ENCODE results near the gene PTPDC1.
A peak's percentile ranks its signal among the peaks of the same experiment; 100 is the strongest.

PTPDC1 gene, protein sequence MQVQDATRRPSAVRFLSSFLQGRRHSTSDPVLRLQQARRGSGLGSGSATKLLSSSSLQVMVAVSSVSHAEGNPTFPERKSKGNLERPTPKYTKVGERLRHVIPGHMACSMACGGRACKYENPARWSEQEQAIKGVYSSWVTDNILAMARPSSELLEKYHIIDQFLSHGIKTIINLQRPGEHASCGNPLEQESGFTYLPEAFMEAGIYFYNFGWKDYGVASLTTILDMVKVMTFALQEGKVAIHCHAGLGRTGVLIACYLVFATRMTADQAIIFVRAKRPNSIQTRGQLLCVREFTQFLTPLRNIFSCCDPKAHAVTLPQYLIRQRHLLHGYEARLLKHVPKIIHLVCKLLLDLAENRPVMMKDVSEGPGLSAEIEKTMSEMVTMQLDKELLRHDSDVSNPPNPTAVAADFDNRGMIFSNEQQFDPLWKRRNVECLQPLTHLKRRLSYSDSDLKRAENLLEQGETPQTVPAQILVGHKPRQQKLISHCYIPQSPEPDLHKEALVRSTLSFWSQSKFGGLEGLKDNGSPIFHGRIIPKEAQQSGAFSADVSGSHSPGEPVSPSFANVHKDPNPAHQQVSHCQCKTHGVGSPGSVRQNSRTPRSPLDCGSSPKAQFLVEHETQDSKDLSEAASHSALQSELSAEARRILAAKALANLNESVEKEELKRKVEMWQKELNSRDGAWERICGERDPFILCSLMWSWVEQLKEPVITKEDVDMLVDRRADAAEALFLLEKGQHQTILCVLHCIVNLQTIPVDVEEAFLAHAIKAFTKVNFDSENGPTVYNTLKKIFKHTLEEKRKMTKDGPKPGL

DNA sequence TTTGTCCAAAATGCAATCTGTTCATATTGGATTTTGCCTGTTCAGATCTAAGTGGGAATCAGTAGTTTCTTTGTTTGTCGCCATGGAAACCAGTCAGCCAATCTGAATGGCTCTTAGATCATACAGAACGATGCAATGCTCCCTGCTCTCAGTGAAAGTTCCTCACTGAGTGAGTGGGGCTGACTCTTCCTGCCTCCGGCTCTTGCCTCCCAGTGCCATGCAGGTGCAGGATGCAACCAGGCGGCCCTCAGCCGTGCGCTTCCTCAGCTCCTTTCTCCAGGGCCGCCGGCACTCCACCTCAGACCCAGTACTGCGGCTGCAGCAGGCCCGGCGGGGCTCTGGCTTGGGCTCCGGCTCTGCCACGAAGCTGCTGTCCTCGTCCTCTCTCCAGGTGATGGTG lies at the start of gene PTPDC1:
PTPDC1 (plus strand) TSS at position 151 of the 400 bp plus-strand sequence; CDS start at position 218, 67 bp downstream.
- WGBS (ENCODE audit: insufficient coverage, insufficient read length), result no CpG with 5 or more reads among the region's 14 CpGs

DNA sequence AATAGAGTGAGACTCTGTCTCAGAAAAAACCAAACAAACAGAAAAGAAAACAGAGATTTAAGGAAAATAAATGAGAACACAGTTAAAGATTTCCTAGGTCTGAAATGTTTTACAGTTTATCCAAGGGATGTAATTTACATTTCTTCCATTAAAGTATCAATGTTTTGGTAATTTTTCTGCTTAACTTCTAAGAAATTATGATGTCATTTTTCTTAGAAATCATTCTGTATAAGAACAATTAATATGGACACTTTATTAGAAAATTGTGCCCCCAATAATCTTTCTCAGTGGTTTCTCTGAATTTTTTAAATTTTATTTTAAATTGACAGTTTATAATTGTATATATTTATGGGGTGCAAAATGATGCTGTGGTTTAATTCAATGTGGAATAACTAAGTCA lies 49.8 kb upstream of the PTPDC1 start:
- Histone ChIP-seq H3K27ac (ENCODE audit: low read length) (no peak overlapping the region), H3K27me3 (ENCODE audit: control insufficient read depth, insufficient read depth, low read length) (no peaks in the 10 kb centered on the region; the same call in 1 of the 2 replicates), H3K4me1 (ENCODE audit: control insufficient read depth, insufficient read depth, low read length) (no peaks in the 10 kb centered on the region), H3K36me3 (ENCODE audit: control insufficient read depth, insufficient read depth, low read length) (no peaks in the 10 kb centered on the region), H3K9me3 (ENCODE audit: control insufficient read depth, insufficient read depth, low read length) (no peaks in the 10 kb centered on the region), H3K4me3 (ENCODE audit: low read length) (no peak overlapping the region)
- no peak for DNase-seq (ENCODE audit: low read depth, low spot score)

More for the DNA sequence above, at the start of gene PTPDC1:
- Histone ChIP-seq H3K4me1 (ENCODE audit: control insufficient read depth, insufficient read depth, low read length) (peaks cover 2% of the 10 kb centered on the region; the same call in 1 of the 2 replicates), H3K27ac (ENCODE audit: low read length) (no peak within 1 kb of the TSS), H3K4me3 (ENCODE audit: low read length) (no peak within 1 kb of the TSS), H3K9me3 (ENCODE audit: control insufficient read depth, insufficient read depth, low read length) (no peaks in the 10 kb centered on the region), H3K36me3 (ENCODE audit: control insufficient read depth, insufficient read depth, low read length) (no peaks in the 10 kb centered on the region), H3K27me3 (ENCODE audit: control insufficient read depth, insufficient read depth, low read length) (no peaks in the 10 kb centered on the region)
- peak; percentile 33 for DNase-seq (ENCODE audit: low read depth, low spot score)

DNA sequence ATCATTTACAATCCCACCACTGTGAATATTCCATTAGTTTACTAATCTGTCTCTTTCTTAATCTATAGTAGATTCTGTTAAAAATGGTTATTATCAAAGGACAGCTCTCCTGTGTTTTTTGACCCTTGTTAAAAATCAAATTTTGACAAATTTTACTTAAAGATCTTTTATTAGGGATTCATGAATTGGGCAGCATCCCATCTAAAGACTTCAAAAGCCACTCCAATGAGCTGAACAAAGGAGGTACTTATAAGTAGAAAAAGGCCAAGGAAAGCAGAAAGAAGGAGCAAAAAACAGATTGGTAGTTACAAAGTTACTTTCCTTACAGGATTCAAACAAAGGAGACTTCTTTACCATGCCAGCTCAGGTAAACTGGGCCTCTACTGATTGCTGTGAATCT lies 44.5 kb upstream of the PTPDC1 start:
- H3K4me1 ChIP-seq (ENCODE audit: control insufficient read depth, insufficient read depth, low read length), result peaks cover 2% of the 10 kb centered on the region; the same call in 1 of the 2 replicates
- no peaks in the 10 kb centered on the region for H3K36me3 ChIP-seq (ENCODE audit: control insufficient read depth, insufficient read depth, low read length)
- H3K4me3 ChIP-seq (ENCODE audit: low read length), result no peak overlapping the region
- no peak overlapping the region for H3K27ac ChIP-seq (ENCODE audit: low read length)
- no peak for DNase-seq (ENCODE audit: low read depth, low spot score)
- no peaks in the 10 kb centered on the region for H3K9me3 ChIP-seq (ENCODE audit: control insufficient read depth, insufficient read depth, low read length)
- no peaks in the 10 kb centered on the region for H3K27me3 ChIP-seq (ENCODE audit: control insufficient read depth, insufficient read depth, low read length)

DNA sequence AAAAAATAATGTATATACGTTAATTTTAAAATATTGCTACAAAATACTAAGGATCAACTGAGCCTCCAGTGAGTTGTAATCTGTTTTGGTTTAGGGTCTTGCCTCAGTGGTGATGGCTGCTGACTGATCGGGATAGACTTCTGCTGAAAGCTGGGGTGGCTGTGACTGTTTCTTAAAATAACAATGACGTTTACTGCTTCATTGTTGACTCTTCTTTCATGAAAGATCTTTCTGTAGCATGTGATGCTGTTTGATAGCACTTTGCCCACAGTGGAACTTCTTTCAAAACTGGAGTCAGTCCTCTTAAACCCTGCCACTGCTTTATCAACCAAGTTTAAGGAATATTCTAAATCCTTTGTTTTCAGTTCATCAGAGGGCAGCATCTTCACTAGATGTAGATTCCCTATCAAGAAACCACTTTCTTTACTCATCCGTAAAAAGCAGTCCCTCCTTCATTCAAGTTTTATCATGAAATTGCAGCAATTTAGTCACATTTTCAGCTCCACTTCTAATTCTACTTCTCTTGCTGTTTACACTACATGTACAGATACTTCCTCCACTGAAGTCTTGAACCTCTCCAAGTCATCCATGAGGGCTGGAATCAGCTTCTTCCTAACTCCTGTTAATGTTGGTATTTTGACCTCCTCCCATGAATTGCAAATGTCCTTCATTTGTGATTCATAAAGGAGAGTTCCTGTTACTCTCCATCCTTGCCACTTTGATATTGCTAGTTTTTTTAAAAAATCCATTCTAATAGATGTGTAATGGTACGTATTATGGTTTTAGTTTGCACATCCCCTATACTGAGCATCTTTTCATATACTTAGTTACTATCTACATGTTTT lies 41.5 kb upstream of the PTPDC1 start:
- Histone ChIP-seq H3K4me1 (ENCODE audit: control insufficient read depth, insufficient read depth, low read length) (peaks cover 2% of the 10 kb centered on the region; the same call in 1 of the 2 replicates), H3K27me3 (ENCODE audit: control insufficient read depth, insufficient read depth, low read length) (no peaks in the 10 kb centered on the region), H3K9me3 (ENCODE audit: control insufficient read depth, insufficient read depth, low read length) (no peaks in the 10 kb centered on the region), H3K4me3 (ENCODE audit: low read length) (no peak overlapping the region), H3K27ac (ENCODE audit: low read length) (no peak overlapping the region), H3K36me3 (ENCODE audit: control insufficient read depth, insufficient read depth, low read length) (no peaks in the 10 kb centered on the region)
- no CpG with 5 or more reads among the region's 5 CpGs for whole genome bisulfite sequencing (ENCODE audit: insufficient coverage, insufficient read length)
- DNase-seq (ENCODE audit: low read depth, low spot score), result no peak

DNA sequence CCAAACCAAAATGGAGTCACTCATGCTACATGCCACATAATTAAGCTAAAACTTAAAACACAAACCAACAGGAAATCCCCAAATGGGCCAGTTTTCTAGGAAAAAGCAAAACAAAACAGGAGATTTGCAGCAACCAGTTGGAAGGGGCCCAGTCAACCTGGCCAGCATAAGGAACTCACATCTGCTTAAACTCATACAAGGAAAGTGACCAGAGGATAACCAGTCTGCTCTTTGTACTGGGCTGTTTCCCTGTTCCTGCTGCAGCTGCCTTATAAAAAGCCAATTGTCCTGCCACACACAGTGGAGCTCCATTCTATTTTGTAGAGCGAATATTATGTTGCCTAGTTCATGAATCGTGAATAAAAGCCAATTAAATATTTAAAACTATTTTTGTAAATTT lies 29.5 kb upstream of the PTPDC1 start:
- no peak for DNase-seq (ENCODE audit: low read depth, low spot score)
- Histone ChIP-seq H3K4me3 (ENCODE audit: low read length) (no peak overlapping the region), H3K27ac (ENCODE audit: low read length) (no peak overlapping the region), H3K36me3 (ENCODE audit: control insufficient read depth, insufficient read depth, low read length) (no peaks in the 10 kb centered on the region), H3K4me1 (ENCODE audit: control insufficient read depth, insufficient read depth, low read length) (no peaks in the 10 kb centered on the region), H3K9me3 (ENCODE audit: control insufficient read depth, insufficient read depth, low read length) (no peaks in the 10 kb centered on the region), H3K27me3 (ENCODE audit: control insufficient read depth, insufficient read depth, low read length) (no peaks in the 10 kb centered on the region)
- WGBS (ENCODE audit: insufficient coverage, insufficient read length), result no CpG with 5 or more reads among the region's 2 CpGs

DNA sequence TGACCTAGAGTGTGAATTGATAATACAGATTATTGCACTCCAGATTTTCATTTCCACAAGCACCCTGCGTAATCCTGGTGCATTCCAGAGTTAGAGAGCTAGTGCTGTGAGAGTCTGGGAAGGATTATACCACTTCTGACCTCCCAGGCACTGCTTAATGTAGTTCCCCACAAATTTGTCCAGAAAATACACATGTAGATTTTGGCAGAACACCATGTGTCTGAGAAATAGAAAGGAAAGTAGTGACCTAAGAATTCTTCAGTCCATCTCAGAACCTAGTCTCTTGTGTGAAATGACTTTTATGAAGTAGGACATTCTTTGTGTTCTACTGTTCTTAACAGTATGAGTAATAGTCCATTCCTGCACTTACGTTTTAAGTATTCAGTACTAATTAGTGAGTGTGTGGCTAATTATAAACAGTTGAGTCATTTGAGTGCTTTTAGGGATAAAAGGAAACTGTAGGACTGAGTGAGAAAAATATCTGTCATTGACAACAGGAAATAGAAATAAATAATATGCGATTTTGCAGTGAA lies 27.8 kb upstream of the PTPDC1 start:
- H3K27me3 ChIP-seq (ENCODE audit: control insufficient read depth, insufficient read depth, low read length), result no peaks in the 10 kb centered on the region
- H3K4me3 ChIP-seq (ENCODE audit: low read length), result no peak overlapping the region
- no peaks in the 10 kb centered on the region for H3K9me3 ChIP-seq (ENCODE audit: control insufficient read depth, insufficient read depth, low read length)
- no peaks in the 10 kb centered on the region for H3K4me1 ChIP-seq (ENCODE audit: control insufficient read depth, insufficient read depth, low read length)
- no peak for DNase-seq (ENCODE audit: low read depth, low spot score)
- WGBS (ENCODE audit: insufficient coverage, insufficient read length), result no CpG with 5 or more reads among the region's 3 CpGs
- no peak overlapping the region for H3K27ac ChIP-seq (ENCODE audit: low read length)
- H3K36me3 ChIP-seq (ENCODE audit: control insufficient read depth, insufficient read depth, low read length), result no peaks in the 10 kb centered on the region

DNA sequence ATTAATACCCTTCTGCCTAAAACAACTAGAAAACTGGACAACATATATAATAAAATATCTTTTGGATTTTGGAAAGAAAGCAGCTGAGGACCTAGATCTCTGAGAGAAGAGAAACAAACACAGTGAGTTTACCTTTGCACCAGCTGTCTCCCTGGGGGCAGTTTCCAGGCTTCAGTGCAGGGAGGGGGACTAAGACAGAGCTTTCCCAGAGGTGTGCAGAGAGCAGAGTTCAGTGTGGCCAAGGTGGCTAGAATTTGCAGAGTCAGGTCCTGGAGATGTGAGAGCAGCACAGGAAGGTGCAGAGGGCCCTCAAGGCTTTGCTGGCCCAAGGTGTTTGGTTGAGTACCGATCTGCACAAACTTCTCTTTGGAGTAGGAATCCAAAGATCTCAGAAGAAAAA lies 26.3 kb upstream of the PTPDC1 start:
- WGBS (ENCODE audit: insufficient coverage, insufficient read length), result no CpG with 5 or more reads among the region's 1 CpG
- no peak overlapping the region for H3K4me3 ChIP-seq (ENCODE audit: low read length)
- H3K36me3 ChIP-seq (ENCODE audit: control insufficient read depth, insufficient read depth, low read length), result no peaks in the 10 kb centered on the region
- DNase-seq (ENCODE audit: low read depth, low spot score), result no peak
- H3K27me3 ChIP-seq (ENCODE audit: control insufficient read depth, insufficient read depth, low read length), result no peaks in the 10 kb centered on the region
- H3K9me3 ChIP-seq (ENCODE audit: control insufficient read depth, insufficient read depth, low read length), result no peaks in the 10 kb centered on the region
- H3K4me1 ChIP-seq (ENCODE audit: control insufficient read depth, insufficient read depth, low read length), result no peaks in the 10 kb centered on the region
- no peak overlapping the region for H3K27ac ChIP-seq (ENCODE audit: low read length)

DNA sequence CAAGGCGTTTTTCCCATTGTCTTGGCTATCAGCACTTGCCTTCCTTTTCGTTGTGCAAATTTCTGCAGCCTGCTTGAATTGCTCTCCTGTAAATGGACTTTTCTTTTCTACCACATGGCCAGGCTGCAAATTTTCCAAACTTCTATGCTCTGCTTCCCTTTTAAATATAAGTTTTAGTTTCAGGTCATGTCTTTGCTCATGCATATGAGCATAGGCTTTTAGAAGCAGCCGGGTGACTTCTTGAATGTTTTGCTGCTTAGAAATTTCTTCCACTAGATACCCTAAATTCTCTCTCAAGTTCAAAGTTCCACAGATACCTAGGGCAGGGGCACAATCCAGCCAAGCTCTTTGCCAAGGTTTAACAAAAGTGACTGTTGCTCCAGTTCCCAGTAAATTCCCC lies 22.4 kb upstream of the PTPDC1 start:
- H3K4me1 ChIP-seq (ENCODE audit: control insufficient read depth, insufficient read depth, low read length), result no peaks in the 10 kb centered on the region
- no peaks in the 10 kb centered on the region for H3K36me3 ChIP-seq (ENCODE audit: control insufficient read depth, insufficient read depth, low read length)
- no peak overlapping the region for H3K4me3 ChIP-seq (ENCODE audit: low read length)
- no peak for DNase-seq (ENCODE audit: low read depth, low spot score)
- WGBS (ENCODE audit: insufficient coverage, insufficient read length), result no CpG with 5 or more reads among the region's 3 CpGs
- H3K27ac ChIP-seq (ENCODE audit: low read length), result no peak overlapping the region
- H3K9me3 ChIP-seq (ENCODE audit: control insufficient read depth, insufficient read depth, low read length), result no peaks in the 10 kb centered on the region
- H3K27me3 ChIP-seq (ENCODE audit: control insufficient read depth, insufficient read depth, low read length), result no peaks in the 10 kb centered on the region

DNA sequence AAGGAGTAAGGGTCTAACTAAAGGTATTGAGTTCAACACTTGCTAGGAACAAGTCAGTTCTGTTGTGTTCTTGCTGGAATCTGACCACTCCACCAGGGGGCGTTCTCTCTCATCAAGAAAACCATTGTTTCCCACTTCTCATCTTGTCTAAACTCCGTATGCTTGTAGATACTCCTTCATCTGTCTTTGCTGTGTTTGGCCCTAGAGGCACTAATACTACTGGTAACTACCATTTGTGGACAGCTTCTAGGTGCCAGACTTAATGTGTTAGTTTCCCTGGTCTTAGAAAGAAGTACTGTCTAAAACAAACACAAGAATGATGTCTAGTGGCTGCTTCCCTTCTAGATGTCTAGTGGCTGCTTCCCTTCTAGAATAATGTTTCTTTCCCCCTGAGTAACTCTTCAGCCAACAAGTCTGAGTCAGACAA lies 18.7 kb upstream of the PTPDC1 start:
- no peaks in the 10 kb centered on the region for H3K4me1 ChIP-seq (ENCODE audit: control insufficient read depth, insufficient read depth, low read length)
- no CpG with 5 or more reads among the region's 2 CpGs for WGBS (ENCODE audit: insufficient coverage, insufficient read length)
- no peaks in the 10 kb centered on the region; the same call in 1 of the 2 replicates for H3K36me3 ChIP-seq (ENCODE audit: control insufficient read depth, insufficient read depth, low read length)
- no peak overlapping the region for H3K4me3 ChIP-seq (ENCODE audit: low read length)
- no peaks in the 10 kb centered on the region for H3K27me3 ChIP-seq (ENCODE audit: control insufficient read depth, insufficient read depth, low read length)
- no peaks in the 10 kb centered on the region for H3K9me3 ChIP-seq (ENCODE audit: control insufficient read depth, insufficient read depth, low read length)
- peak; percentile 72 for DNase-seq (ENCODE audit: low read depth, low spot score)
- no peak overlapping the region for H3K27ac ChIP-seq (ENCODE audit: low read length)

DNA sequence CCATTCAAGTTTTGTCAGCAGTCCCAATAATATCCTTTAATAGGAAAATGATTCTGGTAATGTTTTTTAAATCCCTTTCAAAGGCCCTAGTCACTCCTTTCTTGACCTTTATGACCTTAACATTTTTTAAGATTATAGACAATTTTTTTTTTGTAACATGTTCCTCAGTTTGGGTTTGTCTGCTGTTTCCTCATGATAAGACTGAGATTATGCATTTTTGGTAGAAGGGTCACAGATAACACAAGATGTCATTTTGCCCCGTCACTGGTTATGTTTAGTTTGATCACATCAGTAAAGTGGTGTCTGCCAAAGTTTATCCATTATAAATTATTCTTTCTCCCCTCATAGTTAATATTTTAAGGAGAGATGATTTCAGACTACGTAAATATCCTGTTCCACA lies 16.0 kb upstream of the PTPDC1 start:
- no peak for DNase-seq (ENCODE audit: low read depth, low spot score)
- Histone ChIP-seq H3K9me3 (ENCODE audit: control insufficient read depth, insufficient read depth, low read length) (no peaks in the 10 kb centered on the region), H3K4me3 (ENCODE audit: low read length) (no peak overlapping the region), H3K4me1 (ENCODE audit: control insufficient read depth, insufficient read depth, low read length) (no peaks in the 10 kb centered on the region), H3K36me3 (ENCODE audit: control insufficient read depth, insufficient read depth, low read length) (no peaks in the 10 kb centered on the region; the same call in 1 of the 2 replicates), H3K27me3 (ENCODE audit: control insufficient read depth, insufficient read depth, low read length) (no peaks in the 10 kb centered on the region), H3K27ac (ENCODE audit: low read length) (no peak overlapping the region)
- no CpG with 5 or more reads among the region's 2 CpGs for WGBS (ENCODE audit: insufficient coverage, insufficient read length)
